ENCODE data around the gene GLB1L. TPM values are rescaled to one million over a fixed set of nuclear protein-coding genes. Genes with fewer than 3 reads are reported as not detected.

The GLB1L gene
- total and polyA plus RNA-seq, 2 of the 8 experiments (the other 6 are each of a cell fraction or from before 2014, with no cell fraction given), result 3.7 to 4.0 TPM

GRCh38 chr2:219218217-219218731, 27.0 kb downstream of the GLB1L start (continued):
- TF ChIP-seq SP2 (IDR thresholded peaks at IDR 0.05; ENCODE audit: low read length) (no peak), ZNF274 (IDR thresholded peaks at IDR 0.05; ENCODE audit: borderline replicate concordance, extremely low read depth, low read length) (no peak), POLR2AphosphoS5 (IDR thresholded peaks at IDR 0.05; ENCODE audit: low read depth, low read length) (no peak), JUN (IDR thresholded peaks at IDR 0.05; ENCODE audit: low read depth, low read length) (no peak), SIN3A (conservative IDR thresholded peaks at IDR 0.05 in 1 of 2, IDR thresholded peaks at IDR 0.05 in 1 of 2; ENCODE audit: low read depth in 1 of 2, low read length in 2 of 2) (peak; percentile 69 to 77; a peak in 1 of 4 replicates), SP1 (IDR thresholded peaks at IDR 0.05; ENCODE audit: low read depth, low read length) (no peak), HDAC2 (IDR thresholded peaks at IDR 0.05; ENCODE audit: borderline replicate concordance in 1 of 2, low read depth in 2 of 2, low read length in 2 of 2) (0 out of 4 replicates have a peak, but pooled peaks of 1 of the 2 experiments have one; percentile 31), KDM1A (IDR thresholded peaks at IDR 0.05; ENCODE audit: borderline replicate concordance, low read length) (no peak)
